Endothelial cell of umbilical vein (primary cell): ENCODE measurements around the gene SELENON. TPM values are rescaled to one million over a fixed set of nuclear protein-coding genes. Genes with fewer than 3 reads are reported as not detected.

ENCODE experiments used
- BruUV-seq: library from RNA; stranded (reverse); fragments of 400-500 nt; replicated peaks from 2 replicates; lab custom pipeline; 2021; lab: Mats Ljungman, UMichigan
- CTCF ChIA-PET: fragments of 300-600, 350-600 bp; sonication (Branson Sonifier 250); formaldehyde crosslinking; loops from one replicate; lab custom pipeline; 2021; ENCODE audit warnings: antibody characterized with exemption, inconsistent platforms; lab: Charles Lee
- POLR2A ChIA-PET: fragments of 300-600, 350-600 bp; sonication (Branson Sonifier 250); formaldehyde crosslinking; loops from one replicate; lab custom pipeline; 2021; ENCODE audit warnings: antibody characterized with exemption, inconsistent platforms; lab: Charles Lee
- DNase-seq: peaks from one replicate; pipeline ENCODE4 v3.0.0-alpha.2; 2011; ENCODE audit warnings: low read depth, low spot score
- FAIRE-seq: peaks from 2 replicates; lab custom pipeline; 2011; peaks lifted over from hg19 to GRCh38; lab: Jason Lieb, UNC
- H2AFZ ChIP-seq: 2 replicates; pipeline ENCODE4 v1.6.0; 2012; ENCODE audit warnings: low read depth, low read length, control low read depth, inconsistent platforms
- H3K27ac ChIP-seq: 2 replicates; pipeline ENCODE4 v1.5.1; 2011; ENCODE audit warnings: low read depth, mild to moderate bottlenecking, control low read depth, low read length, moderate library complexity; ENCODE audit not compliant: insufficient read depth
- H3K27me3 ChIP-seq, 2 experiments: 2 replicates each; pipeline versions ENCODE4 v1.6.0 to v1.6.1; 2011; ENCODE audit warnings: low read length in 2 of 2, mixed read lengths in 1 of 2; ENCODE audit not compliant: control insufficient read depth in 2 of 2, insufficient read depth in 2 of 2
- H3K36me3 ChIP-seq, 2 experiments: 2 replicates in 1 of 2; 3 replicates in 1 of 2; pipeline ENCODE4 v1.5.1; 2011; ENCODE audit warnings: low read length in 2 of 2, mild to moderate bottlenecking in 1 of 2, moderate library complexity in 1 of 2; ENCODE audit not compliant: control insufficient read depth in 2 of 2, insufficient read depth in 2 of 2; ENCODE audit errors: extremely low read depth in 1 of 2
- H3K4me1 ChIP-seq: 3 replicates; pipeline ENCODE4 v1.5.1; 2011; ENCODE audit warnings: mild to moderate bottlenecking, low read length; ENCODE audit not compliant: control insufficient read depth, insufficient read depth; ENCODE audit errors: extremely low read depth
- H3K4me2 ChIP-seq: 2 replicates; pipeline ENCODE4 v1.6.1; 2011; ENCODE audit warnings: low read length, control low read depth, mixed read lengths; ENCODE audit not compliant: insufficient read depth
- H3K4me3 ChIP-seq, 3 experiments: fragments of 200-600 bp in 1 of 3; sonication (generic), shearing (Covaris generic) in 1 of 3; replicated peaks in 1 of 3; 2 replicates each; pipeline ENCODE4 v1.5.1; 2011 to 2016; ENCODE audit warnings: control low read depth in 3 of 3, low read length in 3 of 3, mild to moderate bottlenecking in 2 of 3, inconsistent platforms in 1 of 3, low read depth in 1 of 3, moderate library complexity in 1 of 3; ENCODE audit not compliant: insufficient read depth in 1 of 3
- H3K79me2 ChIP-seq: 2 replicates; pipeline ENCODE4 v1.6.0; 2012; ENCODE audit warnings: low read length, inconsistent platforms; ENCODE audit not compliant: control insufficient read depth, insufficient read depth
- H3K9ac ChIP-seq: replicated peaks from 2 replicates; pipeline ENCODE3; 2011; ENCODE audit warnings: low read length, control low read depth; ENCODE audit not compliant: insufficient read depth; ENCODE audit errors: extremely low read depth
- H3K9me1 ChIP-seq: replicated peaks from 3 replicates; pipeline ENCODE4 v1.6.0; 2011; ENCODE audit warnings: mild to moderate bottlenecking, low read length; ENCODE audit not compliant: control insufficient read depth, insufficient read depth; ENCODE audit errors: extremely low read depth
- H3K9me3 ChIP-seq: replicated peaks from 2 replicates; pipeline ENCODE4 v1.5.1; 2012; ENCODE audit warnings: low read length, inconsistent platforms; ENCODE audit not compliant: control insufficient read depth, insufficient read depth
- H4K20me1 ChIP-seq: replicated peaks from 2 replicates; pipeline ENCODE3; 2011; ENCODE audit warnings: mild to moderate bottlenecking, low read length; ENCODE audit not compliant: control insufficient read depth, insufficient read depth; ENCODE audit errors: extremely low read depth
- EZH2 ChIP-seq: IDR thresholded peaks from 2 replicates; pipeline ENCODE4 v1.6.1; 2012; ENCODE audit warnings: borderline replicate concordance, low read depth, mild to moderate bottlenecking, moderate library complexity, low read length, inconsistent platforms; ENCODE audit not compliant: severe bottlenecking
- FOS ChIP-seq: IDR thresholded peaks from 2 replicates; pipeline ENCODE4 v1.6.1; 2011; ENCODE audit warnings: mild to moderate bottlenecking, low read length, moderate library complexity, borderline replicate concordance; ENCODE audit not compliant: insufficient read depth
- GATA2 ChIP-seq: IDR thresholded peaks from 2 replicates; pipeline ENCODE4 v1.7.0; 2011; ENCODE audit warnings: low read depth, mild to moderate bottlenecking, moderate library complexity, mixed read lengths, low read length; ENCODE audit not compliant: insufficient read length, insufficient read depth
- JUN ChIP-seq: IDR thresholded peaks from 2 replicates; pipeline ENCODE4 v1.6.1; 2011; ENCODE audit warnings: borderline replicate concordance, low read depth; ENCODE audit not compliant: insufficient read length, insufficient read depth
- MYC ChIP-seq: IDR thresholded peaks from one replicate; pipeline ENCODE4 v1.6.1; 2011; ENCODE audit warnings: mild to moderate bottlenecking, low read depth, low read length
- POLR2A ChIP-seq: IDR thresholded peaks from 2 replicates; pipeline ENCODE4 v1.6.1; 2012; ENCODE audit warnings: low read depth, mild to moderate bottlenecking, control low read depth, low read length
- POLR2AphosphoS5 ChIP-seq: IDR thresholded peaks from 2 replicates; pipeline ENCODE4 v1.6.1; 2012; ENCODE audit warnings: low read depth, mild to moderate bottlenecking, control low read depth, low read length, moderate library complexity; ENCODE audit not compliant: insufficient read depth
- dilution Hi-C: fragments of 300-500 bp; cut with MboI; formaldehyde crosslinking; loops from one replicate; pipeline ENCODE4 v1.15.0; 2019; ENCODE audit warnings: low sequenced_read_pairs; ENCODE audit not compliant: extremely low pct_ligation_motif_present
- intact Hi-C: fragments of 100-400 bp; cut with micrococcal nuclease; formaldehyde crosslinking; loops from one replicate; pipeline ENCODE4 v1.10.0; 2022
- polyA plus RNA-seq, 4 experiments: library from polyadenylated mRNA; depleted of rRNA in 3 of 4; stranded (reverse) in 3 of 4; unstranded in 1 of 4; fragments of >200 nt; gene quantifications; 2 replicates each; pipeline versions ENCODE4 v1.2.1 to v1.2.3, GENCODE V29; 2011 to 2012; ENCODE audit warnings: missing spikeins in 1 of 4
- total RNA-seq: library from RNA; stranded (reverse); gene quantifications from 2 replicates; pipeline ENCODE4 v1.2.3, GENCODE V29; 2021
- TF ChIP-seq, protein P1 (sequence below): IDR thresholded peaks from 2 replicates; pipeline ENCODE4 v1.6.1; 2011; ENCODE audit not compliant: insufficient read depth, insufficient read length
- TF ChIP-seq, protein P2 (sequence below), 2 donors: IDR thresholded peaks; 1 replicate in 1 of 2; 2 replicates in 1 of 2; pipeline ENCODE4 v1.5.1; 2011; ENCODE audit warnings: low read length in 2 of 2, mild to moderate bottlenecking in 2 of 2, moderate library complexity in 2 of 2, control low read depth in 1 of 2, inconsistent platforms in 1 of 2, low read depth in 1 of 2; ENCODE audit not compliant: insufficient read depth in 1 of 2; ENCODE audit errors: extremely low read depth in 1 of 2

The SELENON gene
- total and polyA plus RNA-seq, 2 donors (not counting 3 experiments of a cell fraction or from before 2014, with no cell fraction given) = 117 to 182 TPM

DNA sequence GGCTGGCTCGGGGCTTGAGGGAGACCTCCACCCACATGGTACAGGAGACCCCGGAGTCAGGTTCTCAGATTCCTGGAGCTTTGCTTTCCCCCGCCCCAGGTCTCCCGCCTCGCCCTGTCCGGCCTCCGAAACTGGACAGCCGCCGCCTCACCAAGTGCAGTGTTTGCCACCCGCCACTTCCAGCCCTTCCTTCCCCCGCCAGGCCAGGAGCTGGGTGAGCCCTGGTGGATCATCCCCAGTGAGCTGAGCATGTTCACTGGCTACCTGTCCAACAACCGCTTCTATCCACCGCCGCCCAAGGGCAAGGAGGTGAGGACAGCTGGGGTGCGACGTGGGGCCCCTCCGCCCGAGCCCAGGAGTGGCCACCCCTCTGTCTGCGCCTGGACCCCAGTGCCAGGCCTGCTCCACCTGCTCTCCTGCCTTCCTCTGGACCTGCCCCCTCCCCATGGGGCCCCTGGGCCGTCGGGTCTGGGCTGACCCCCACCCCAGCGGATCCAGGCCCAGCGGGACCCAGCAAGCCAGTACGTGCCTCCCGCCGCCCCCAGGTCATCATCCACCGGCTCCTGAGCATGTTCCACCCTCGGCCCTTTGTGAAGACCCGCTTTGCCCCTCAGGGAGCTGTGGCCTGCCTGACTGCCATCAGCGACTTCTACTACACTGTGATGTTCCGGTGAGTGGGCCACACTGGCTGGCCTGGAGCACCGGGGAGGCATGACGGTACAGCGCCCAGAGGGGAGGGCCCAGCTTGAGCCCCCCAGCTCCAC, 8.7 kb downstream of the SELENON start:
- Histone ChIP-seq H3K79me2 (no peaks in the 10 kb centered on the region), H3K9ac (no peak overlapping the region), H3K4me2 (no peak overlapping the region), H3K9me1 (no peaks in the 10 kb centered on the region), H4K20me1 (no peaks in the 10 kb centered on the region), H3K36me3 (peaks cover 13 to 47% of the 10 kb centered on the region in 2 experiments), H3K4me3 (no peak overlapping the region), H3K9me3 (no peaks in the 10 kb centered on the region), H2AFZ (no peak overlapping the region), H3K27me3 (no peaks in the 10 kb centered on the region), H3K4me1 (peaks cover 26% of the 10 kb centered on the region), H3K27ac (no peak overlapping the region)
- no TSS peak for BruUV-seq
- ChIA-PET POLR2A (no interaction called here), CTCF (interaction anchor here (0.6 to 3.1 kb wide), 5 partner anchors 8 to 337 kb away, joined by 3 to 35 read pairs (median 8); partner anchors contain the start of genes MTFR1L and SELENON)
- TF ChIP-seq JUN (no peak), POLR2A (no peak), MYC (no peak), EZH2 (no peak), FOS (no peak), GATA2 (no peak), POLR2AphosphoS5 (no peak)
- TF ChIP-seq, protein P1, sequence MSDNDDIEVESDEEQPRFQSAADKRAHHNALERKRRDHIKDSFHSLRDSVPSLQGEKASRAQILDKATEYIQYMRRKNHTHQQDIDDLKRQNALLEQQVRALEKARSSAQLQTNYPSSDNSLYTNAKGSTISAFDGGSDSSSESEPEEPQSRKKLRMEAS = no peak
- TF ChIP-seq, protein P2, sequence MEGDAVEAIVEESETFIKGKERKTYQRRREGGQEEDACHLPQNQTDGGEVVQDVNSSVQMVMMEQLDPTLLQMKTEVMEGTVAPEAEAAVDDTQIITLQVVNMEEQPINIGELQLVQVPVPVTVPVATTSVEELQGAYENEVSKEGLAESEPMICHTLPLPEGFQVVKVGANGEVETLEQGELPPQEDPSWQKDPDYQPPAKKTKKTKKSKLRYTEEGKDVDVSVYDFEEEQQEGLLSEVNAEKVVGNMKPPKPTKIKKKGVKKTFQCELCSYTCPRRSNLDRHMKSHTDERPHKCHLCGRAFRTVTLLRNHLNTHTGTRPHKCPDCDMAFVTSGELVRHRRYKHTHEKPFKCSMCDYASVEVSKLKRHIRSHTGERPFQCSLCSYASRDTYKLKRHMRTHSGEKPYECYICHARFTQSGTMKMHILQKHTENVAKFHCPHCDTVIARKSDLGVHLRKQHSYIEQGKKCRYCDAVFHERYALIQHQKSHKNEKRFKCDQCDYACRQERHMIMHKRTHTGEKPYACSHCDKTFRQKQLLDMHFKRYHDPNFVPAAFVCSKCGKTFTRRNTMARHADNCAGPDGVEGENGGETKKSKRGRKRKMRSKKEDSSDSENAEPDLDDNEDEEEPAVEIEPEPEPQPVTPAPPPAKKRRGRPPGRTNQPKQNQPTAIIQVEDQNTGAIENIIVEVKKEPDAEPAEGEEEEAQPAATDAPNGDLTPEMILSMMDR (IDR thresholded peaks at IDR 0.05; ENCODE audit: extremely low read depth in 1 of 2, insufficient read depth in 1 of 2, low read depth in 1 of 2, low read length in 2 of 2) = no peak
- FAIRE-seq = no peak
- no peak for DNase-seq
- intact Hi-C loops (loop anchor here (10.0 kb wide), 2 partner anchors 374 to 574 kb away; partner anchors contain the start of genes MACO1 and SYF2), dilution Hi-C loops (no loop called here)
